Mesodermal cell (in vitro differentiated cells): ENCODE data around the gene MRLN. TPM values are rescaled to one million over a fixed set of nuclear protein-coding genes. Genes with fewer than 3 reads are reported as not detected.
"Not testable (repeated sequence)": the region's sequence is repeated elsewhere in the genome, so short reads cannot be mapped to it uniquely, and the experiment has no call there.

Experiments
- H3K27ac ChIP-seq: 2 replicates; pipeline ENCODE4 v1.7.0; 2013; ENCODE audit warnings: mild to moderate bottlenecking, low read depth, low read length, moderate library complexity; ENCODE audit not compliant: severe bottlenecking
- H3K36me3 ChIP-seq: 2 replicates; pipeline ENCODE4 v1.7.1; 2013; ENCODE audit warnings: mild to moderate bottlenecking, low read length, moderate library complexity; ENCODE audit not compliant: control insufficient read depth, insufficient read depth
- H3K4me1 ChIP-seq: one replicate; pipeline ENCODE4 v1.7.1; 2013; ENCODE audit warnings: mild to moderate bottlenecking, low read length; ENCODE audit not compliant: insufficient read depth, control insufficient read depth, poor library complexity, severe bottlenecking
- H3K4me3 ChIP-seq: 2 replicates; pipeline ENCODE4 v1.7.0; 2013; ENCODE audit warnings: low read length, control low read depth, mild to moderate bottlenecking; ENCODE audit not compliant: insufficient read depth, poor library complexity, severe bottlenecking; ENCODE audit errors: extremely low read depth
- H3K9me3 ChIP-seq: 2 replicates; pipeline ENCODE4 v1.7.1; 2013; ENCODE audit warnings: mild to moderate bottlenecking, low read length, moderate library complexity; ENCODE audit not compliant: control insufficient read depth
- WGBS, 2 experiments: methylation state at CpG; one replicate each; pipeline ENCODE4 v1.1.5; 2013; ENCODE audit warnings: missing lambda C conversion rate in 2 of 2; ENCODE audit not compliant: insufficient coverage in 2 of 2; 5-methylcytosine and 5-hydroxymethylcytosine counted together
- polyA plus RNA-seq, 2 experiments: library from polyadenylated mRNA; stranded (reverse); fragments of 50-300 nt; gene quantifications; one replicate each; pipeline ENCODE4 v1.2.3, GENCODE V29; 2013

The MRLN gene
- polyA plus RNA-seq (2013, experiment 1 of 2): not detected
- polyA plus RNA-seq (2013, experiment 2 of 2): not detected

GRCh38 chr10:59753267-59753666 lies at the start of gene MRLN:
Gene MRLN, minus strand, starts transcription at chr10:59753455.
- no peak within 1 kb of the TSS for H3K27ac ChIP-seq
- no CpG with 5 or more reads among the region's 3 CpGs for WGBS, 2 experiments
- H3K36me3 ChIP-seq: no peaks in the 10 kb centered on the region
- no peak within 1 kb of the TSS for H3K4me3 ChIP-seq
- H3K9me3 ChIP-seq: no peaks in the 10 kb centered on the region
- no peaks in the 10 kb centered on the region for H3K4me1 ChIP-seq

DNA sequence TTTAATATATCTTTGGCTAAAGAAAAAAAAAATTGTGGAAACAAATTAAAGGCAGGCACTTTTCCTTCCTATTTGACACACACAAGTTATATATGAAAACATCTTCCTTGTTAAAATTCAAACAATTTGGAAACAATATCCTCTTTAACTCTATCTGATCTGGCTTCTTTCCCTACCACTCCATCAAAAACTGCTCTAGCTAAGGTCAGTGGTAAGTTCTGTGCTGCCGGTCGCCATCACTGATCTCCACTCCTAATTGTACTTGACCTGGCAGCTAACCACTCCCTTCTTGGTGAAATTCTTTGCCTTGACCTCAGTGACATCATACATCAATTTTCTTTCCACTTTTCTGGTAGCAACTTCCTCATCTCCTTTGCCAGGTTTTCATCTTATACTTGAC lies 47.9 kb upstream of the MRLN start:
- 100% methylated on average over 2 of the region's 2 CpGs for WGBS, 2 experiments
- Histone ChIP-seq H3K27ac (no peak overlapping the region), H3K36me3 (peaks cover 55% of the 10 kb centered on the region), H3K4me1 (no peaks in the 10 kb centered on the region), H3K9me3 (no peaks in the 10 kb centered on the region), H3K4me3 (no peak overlapping the region)

DNA sequence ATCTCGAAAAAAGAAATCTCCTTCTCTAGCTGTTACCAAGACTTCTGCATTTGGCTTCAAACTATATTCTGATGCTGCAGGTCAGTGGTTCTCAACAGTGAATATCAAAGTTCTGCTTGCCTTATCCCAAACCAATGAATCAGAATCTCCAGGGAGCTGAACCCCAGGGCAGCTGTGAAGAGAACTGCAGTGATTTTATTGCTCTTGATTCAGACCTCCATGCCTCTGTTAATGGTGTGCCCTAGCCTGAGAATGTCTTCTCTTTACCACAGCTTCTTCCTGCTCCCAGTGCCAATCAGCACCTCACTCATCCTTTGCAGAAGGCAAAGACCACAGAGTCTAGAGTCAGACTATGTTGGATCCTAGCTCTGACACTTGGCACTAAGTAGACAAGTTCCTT lies 46.2 kb upstream of the MRLN start:
- 80 to 100% methylated on average over 1 of the region's 1 CpG for WGBS, 2 experiments
- H3K9me3 ChIP-seq: no peaks in the 10 kb centered on the region
- H3K27ac ChIP-seq: no peak overlapping the region
- no peak overlapping the region for H3K4me3 ChIP-seq
- no peaks in the 10 kb centered on the region for H3K4me1 ChIP-seq
- H3K36me3 ChIP-seq: peaks cover 45% of the 10 kb centered on the region

GRCh38 chr10:59793919-59794318 lies 40.7 kb upstream of the MRLN start:
- Histone ChIP-seq H3K9me3 (no peaks in the 10 kb centered on the region), H3K4me3 (no peak overlapping the region), H3K36me3 (peaks cover 57% of the 10 kb centered on the region), H3K27ac (no peak overlapping the region), H3K4me1 (no peaks in the 10 kb centered on the region)
- WGBS, 2 experiments: no CpG with 5 or more reads among the region's 2 CpGs

GRCh38 chr10:59792812-59793211 lies 39.6 kb upstream of the MRLN start:
- H3K4me3 ChIP-seq: no peak overlapping the region
- peaks cover 48% of the 10 kb centered on the region for H3K36me3 ChIP-seq
- WGBS, 2 experiments: 86 to 93% methylated on average over 6 to 11 of the region's 13 CpGs
- H3K4me1 ChIP-seq: no peaks in the 10 kb centered on the region
- H3K27ac ChIP-seq: no peak overlapping the region
- H3K9me3 ChIP-seq: no peaks in the 10 kb centered on the region

- Histone ChIP-seq H3K4me3 (no peak overlapping the region), H3K9me3 (no peaks in the 10 kb centered on the region), H3K27ac (no peak overlapping the region), H3K4me1 (no peaks in the 10 kb centered on the region), H3K36me3 (peaks cover 39% of the 10 kb centered on the region)
- no CpG with 5 or more reads among the region's 2 CpGs for WGBS, 2 experiments
These were observed 38.3 kb upstream of the MRLN start for GRCh38 chr10:59791601-59792000.

- not testable (repeated sequence) for H3K4me3 ChIP-seq, H3K9me3 ChIP-seq, H3K4me1 ChIP-seq, H3K27ac ChIP-seq
- H3K36me3 ChIP-seq: peaks cover 39% of the 10 kb centered on the region
- WGBS, 2 experiments: 0% methylated on average over 1 of the region's 2 CpGs
These were observed 36.8 kb upstream of the MRLN start for GRCh38 chr10:59790080-59790479.

DNA sequence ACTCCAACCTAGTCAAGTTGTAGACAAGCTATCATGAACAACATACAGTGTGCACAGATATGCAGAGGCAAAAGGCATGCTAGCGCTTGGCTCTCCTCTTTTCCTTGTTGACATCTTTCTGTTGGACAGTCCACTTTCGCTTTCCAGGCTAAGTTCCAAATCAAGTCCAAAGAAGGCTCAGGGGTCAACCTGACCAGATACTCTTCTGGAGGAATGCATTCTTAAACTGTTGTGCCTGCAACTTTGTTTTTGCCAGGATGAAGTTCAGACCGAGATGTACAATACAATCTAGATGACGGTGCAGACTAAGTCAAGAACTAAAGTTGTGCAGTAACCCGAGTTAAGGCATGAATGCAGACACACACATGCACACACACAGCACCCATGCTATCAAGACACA lies 35.7 kb upstream of the MRLN start:
- 88 to 91% methylated on average over 3 to 5 of the region's 5 CpGs for WGBS, 2 experiments
- H3K36me3 ChIP-seq: peaks cover 30% of the 10 kb centered on the region
- not testable (repeated sequence) for H3K9me3 ChIP-seq, H3K4me1 ChIP-seq, H3K4me3 ChIP-seq, H3K27ac ChIP-seq

DNA sequence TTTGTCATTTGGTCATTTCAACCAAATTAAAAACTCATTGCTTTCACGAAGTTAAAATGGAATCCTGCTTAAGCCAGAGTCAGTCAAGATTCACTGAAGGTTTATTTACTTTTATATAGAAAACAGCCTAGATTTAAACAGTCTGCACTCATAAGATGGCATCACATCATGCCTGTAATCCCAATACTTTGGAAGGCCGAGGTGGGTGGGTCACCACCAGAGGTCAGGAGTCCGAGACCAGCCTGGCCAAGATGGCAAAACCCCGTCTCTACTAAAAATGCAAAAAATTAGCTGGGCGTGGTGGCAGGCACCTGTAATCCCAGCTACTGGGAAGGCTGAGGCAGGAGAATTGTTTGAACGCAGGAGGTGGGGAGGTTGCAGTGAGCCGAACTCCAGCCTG lies 33.8 kb upstream of the MRLN start:
- H3K4me3 ChIP-seq, H3K4me1 ChIP-seq, H3K27ac ChIP-seq, H3K9me3 ChIP-seq: not testable (repeated sequence)
- WGBS, 2 experiments: 70 to 82% methylated on average over 2 to 5 of the region's 7 CpGs
- H3K36me3 ChIP-seq: peaks cover 11% of the 10 kb centered on the region

- no CpG with 5 or more reads among the region's 3 CpGs for WGBS, 2 experiments
- H3K27ac ChIP-seq, H3K36me3 ChIP-seq: not testable (repeated sequence)
These were observed 32.2 kb upstream of the MRLN start for GRCh38 chr10:59785476-59785875.

GRCh38 chr10:59781511-59781910 lies 28.3 kb upstream of the MRLN start:
- Histone ChIP-seq H3K27ac (no peak overlapping the region), H3K36me3 (no peaks in the 10 kb centered on the region), H3K4me3 (no peak overlapping the region), H3K9me3 (peaks cover 10% of the 10 kb centered on the region), H3K4me1 (no peaks in the 10 kb centered on the region)
- whole genome bisulfite sequencing, 2 experiments: 83 to 90% methylated on average over 1 to 5 of the region's 8 CpGs

More at GRCh38 chr10:59785476-59785875, 32.2 kb upstream of the MRLN start:
- H3K4me3 ChIP-seq, H3K9me3 ChIP-seq, H3K4me1 ChIP-seq: not testable (repeated sequence)
